Measurements from ENCODE around the gene ZNF341.

DNA sequence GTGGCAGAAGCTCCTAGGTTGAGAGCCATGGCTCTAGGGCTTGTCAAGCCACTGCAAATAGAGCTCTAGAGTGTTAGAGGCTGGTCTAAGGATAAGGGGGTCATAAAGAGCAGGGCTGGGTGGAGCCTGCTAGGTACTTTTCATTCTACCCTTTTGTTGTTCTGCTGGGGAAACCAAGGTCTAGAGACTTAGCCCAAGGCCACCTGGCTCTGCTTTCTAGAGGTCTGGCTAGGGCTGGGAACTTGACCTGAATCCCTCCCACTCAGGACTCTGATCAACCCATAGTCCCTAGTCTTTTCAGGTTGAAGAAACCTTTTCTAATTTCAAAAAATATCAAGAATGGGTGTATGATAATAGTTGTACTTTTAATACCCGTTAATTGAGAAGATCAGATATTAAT lies 93.1 kb downstream of the ZNF341 start:
- TF ChIP-seq POLR2A (IDR thresholded peaks at IDR 0.05; ENCODE audit: low read length) (no peak), GATA1 (IDR thresholded peaks at IDR 0.05; ENCODE audit: low read depth, low read length) (no peak)
